ENCODE results near the gene VWCE. TPM values are rescaled to one million over a fixed set of nuclear protein-coding genes. Genes with fewer than 3 reads are reported as not detected.

Gene VWCE
- total RNA-seq, 1 experiment from 2014 or later = 0.51 TPM

DNA sequence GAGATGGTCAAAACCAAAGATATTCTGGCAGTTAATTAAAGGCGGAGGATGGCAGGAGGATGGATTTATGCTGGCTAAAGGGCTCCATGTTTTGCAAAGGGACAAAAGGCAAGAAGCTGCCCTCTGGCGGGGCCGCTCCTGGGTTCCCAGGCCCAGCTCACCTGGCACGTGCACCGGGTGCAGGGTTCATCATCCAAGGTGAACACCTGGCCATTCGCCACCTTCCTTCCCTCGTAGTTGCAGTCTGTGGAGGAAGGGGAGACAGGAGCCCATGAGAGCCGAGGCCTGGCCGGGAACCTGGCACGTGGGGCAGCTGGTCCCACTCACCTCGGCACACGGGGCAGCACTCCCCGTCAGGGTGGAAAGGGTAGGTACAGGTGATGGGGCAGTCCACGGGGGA lies 30.3 kb downstream of the VWCE start:
- ATAC-seq (no peak), DNase-seq (ENCODE audit: low read depth, low spot score) (no peak)
- ChIA-PET CTCF (no interaction called here), POLR2A (interaction anchor here (0.6 kb wide), 2 partner anchors 19 to 126 kb away, joined by 4 to 8 read pairs; no protein-coding TSS in a partner anchor)
- BruUV-seq (replicated peaks) = no TSS peak
- in situ Hi-C loops (cut with HindIII; ENCODE audit: low pct_unique_long_range_greater_than_20kb, low sequenced_read_pairs) = no loop called here
- Histone ChIP-seq H3K27me3 (ENCODE audit: control insufficient read depth, insufficient read depth, low read length) (no peaks in the 10 kb centered on the region), H3K36me3 (ENCODE audit: control insufficient read depth, insufficient read depth, low read length) (no peaks in the 10 kb centered on the region), H3K27ac (ENCODE audit: low read length) (no peak overlapping the region), H3K9me3 (ENCODE audit: control insufficient read depth, insufficient read depth, low read depth, low read length) (no peaks in the 10 kb centered on the region), H3K4me1 (ENCODE audit: control insufficient read depth, insufficient read depth, low read length) (no peaks in the 10 kb centered on the region), H3K4me3 (ENCODE audit: low read depth in 2 of 2, low read length in 2 of 2) (no peak overlapping the region)
- intact Hi-C loops (cut with micrococcal nuclease; ENCODE audit: unreplicated experiment) = no loop called here
- TF ChIP-seq TCF7L2 (IDR thresholded peaks at IDR 0.05; ENCODE audit: low read depth, low read length) = no peak
- no peak for TF ChIP-seq POLR2AphosphoS5 (IDR thresholded peaks at IDR 0.05; ENCODE audit: low read depth, low read length)
- TF ChIP-seq, protein P1, sequence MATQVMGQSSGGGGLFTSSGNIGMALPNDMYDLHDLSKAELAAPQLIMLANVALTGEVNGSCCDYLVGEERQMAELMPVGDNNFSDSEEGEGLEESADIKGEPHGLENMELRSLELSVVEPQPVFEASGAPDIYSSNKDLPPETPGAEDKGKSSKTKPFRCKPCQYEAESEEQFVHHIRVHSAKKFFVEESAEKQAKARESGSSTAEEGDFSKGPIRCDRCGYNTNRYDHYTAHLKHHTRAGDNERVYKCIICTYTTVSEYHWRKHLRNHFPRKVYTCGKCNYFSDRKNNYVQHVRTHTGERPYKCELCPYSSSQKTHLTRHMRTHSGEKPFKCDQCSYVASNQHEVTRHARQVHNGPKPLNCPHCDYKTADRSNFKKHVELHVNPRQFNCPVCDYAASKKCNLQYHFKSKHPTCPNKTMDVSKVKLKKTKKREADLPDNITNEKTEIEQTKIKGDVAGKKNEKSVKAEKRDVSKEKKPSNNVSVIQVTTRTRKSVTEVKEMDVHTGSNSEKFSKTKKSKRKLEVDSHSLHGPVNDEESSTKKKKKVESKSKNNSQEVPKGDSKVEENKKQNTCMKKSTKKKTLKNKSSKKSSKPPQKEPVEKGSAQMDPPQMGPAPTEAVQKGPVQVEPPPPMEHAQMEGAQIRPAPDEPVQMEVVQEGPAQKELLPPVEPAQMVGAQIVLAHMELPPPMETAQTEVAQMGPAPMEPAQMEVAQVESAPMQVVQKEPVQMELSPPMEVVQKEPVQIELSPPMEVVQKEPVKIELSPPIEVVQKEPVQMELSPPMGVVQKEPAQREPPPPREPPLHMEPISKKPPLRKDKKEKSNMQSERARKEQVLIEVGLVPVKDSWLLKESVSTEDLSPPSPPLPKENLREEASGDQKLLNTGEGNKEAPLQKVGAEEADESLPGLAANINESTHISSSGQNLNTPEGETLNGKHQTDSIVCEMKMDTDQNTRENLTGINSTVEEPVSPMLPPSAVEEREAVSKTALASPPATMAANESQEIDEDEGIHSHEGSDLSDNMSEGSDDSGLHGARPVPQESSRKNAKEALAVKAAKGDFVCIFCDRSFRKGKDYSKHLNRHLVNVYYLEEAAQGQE (IDR thresholded peaks at IDR 0.05; ENCODE audit: insufficient read depth in 1 of 2, low read depth in 2 of 2, low read length in 1 of 2) = no peak
- TF ChIP-seq, protein P2, sequence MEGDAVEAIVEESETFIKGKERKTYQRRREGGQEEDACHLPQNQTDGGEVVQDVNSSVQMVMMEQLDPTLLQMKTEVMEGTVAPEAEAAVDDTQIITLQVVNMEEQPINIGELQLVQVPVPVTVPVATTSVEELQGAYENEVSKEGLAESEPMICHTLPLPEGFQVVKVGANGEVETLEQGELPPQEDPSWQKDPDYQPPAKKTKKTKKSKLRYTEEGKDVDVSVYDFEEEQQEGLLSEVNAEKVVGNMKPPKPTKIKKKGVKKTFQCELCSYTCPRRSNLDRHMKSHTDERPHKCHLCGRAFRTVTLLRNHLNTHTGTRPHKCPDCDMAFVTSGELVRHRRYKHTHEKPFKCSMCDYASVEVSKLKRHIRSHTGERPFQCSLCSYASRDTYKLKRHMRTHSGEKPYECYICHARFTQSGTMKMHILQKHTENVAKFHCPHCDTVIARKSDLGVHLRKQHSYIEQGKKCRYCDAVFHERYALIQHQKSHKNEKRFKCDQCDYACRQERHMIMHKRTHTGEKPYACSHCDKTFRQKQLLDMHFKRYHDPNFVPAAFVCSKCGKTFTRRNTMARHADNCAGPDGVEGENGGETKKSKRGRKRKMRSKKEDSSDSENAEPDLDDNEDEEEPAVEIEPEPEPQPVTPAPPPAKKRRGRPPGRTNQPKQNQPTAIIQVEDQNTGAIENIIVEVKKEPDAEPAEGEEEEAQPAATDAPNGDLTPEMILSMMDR (IDR thresholded peaks at IDR 0.05) = no peak

DNA sequence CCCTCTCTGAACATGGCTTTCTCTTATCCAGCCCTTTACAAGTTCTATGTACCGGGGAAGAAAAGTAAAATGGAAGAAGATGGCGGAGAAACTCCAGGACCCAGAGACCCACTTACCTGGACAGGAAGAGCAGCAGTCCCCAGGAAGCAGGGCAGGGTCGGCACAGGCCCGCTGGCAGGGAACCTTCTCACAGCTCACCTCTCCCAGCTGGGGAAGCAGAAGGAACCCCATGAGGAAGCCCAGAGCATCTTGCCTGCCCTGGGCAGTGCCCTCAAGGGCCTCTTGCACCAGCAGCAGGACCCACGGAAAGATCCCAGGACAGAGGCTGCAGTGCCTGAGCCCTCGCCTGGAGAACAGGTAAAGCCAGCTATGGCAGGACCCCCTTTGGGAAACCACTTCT lies 30.7 kb downstream of the VWCE start:
- DNase-seq (ENCODE audit: low read depth, low spot score) = no peak
- Histone ChIP-seq H3K4me1 (ENCODE audit: control insufficient read depth, insufficient read depth, low read length) (no peaks in the 10 kb centered on the region), H3K27ac (ENCODE audit: low read length) (no peak overlapping the region), H3K4me3 (ENCODE audit: low read depth in 2 of 2, low read length in 2 of 2) (no peak overlapping the region), H3K9me3 (ENCODE audit: control insufficient read depth, insufficient read depth, low read depth, low read length) (no peaks in the 10 kb centered on the region), H3K27me3 (ENCODE audit: control insufficient read depth, insufficient read depth, low read length) (no peaks in the 10 kb centered on the region), H3K36me3 (ENCODE audit: control insufficient read depth, insufficient read depth, low read length) (no peaks in the 10 kb centered on the region)
- POLR2A ChIA-PET = no interaction called here
- ATAC-seq = no peak
- BruUV-seq (replicated peaks) = no TSS peak
- TF ChIP-seq, protein P1 (IDR thresholded peaks at IDR 0.05; ENCODE audit: insufficient read depth in 1 of 2, low read depth in 2 of 2, low read length in 1 of 2) = no peak
- TF ChIP-seq SIN3A (IDR thresholded peaks at IDR 0.05; ENCODE audit: borderline replicate concordance, insufficient read depth, low read depth, low read length) (no peak), TCF7L2 (IDR thresholded peaks at IDR 0.05; ENCODE audit: low read depth, low read length) (no peak), POLR2AphosphoS5 (IDR thresholded peaks at IDR 0.05; ENCODE audit: low read depth, low read length) (no peak)
- TF ChIP-seq, protein P2 (IDR thresholded peaks at IDR 0.05) = no peak
- CTCF ChIA-PET = no interaction called here
- in situ Hi-C loops (cut with HindIII; ENCODE audit: low pct_unique_long_range_greater_than_20kb, low sequenced_read_pairs) = no loop called here
- intact Hi-C loops (cut with micrococcal nuclease; ENCODE audit: unreplicated experiment) = no loop called here
